HepG2 (cell line): Measurements from ENCODE around the gene DCAF16. TPM values are rescaled to one million over a fixed set of nuclear protein-coding genes. Genes with fewer than 3 reads are reported as not detected.

Source experiments
- BCL6 ChIP-seq: IDR thresholded peaks from 2 replicates; pipeline ENCODE4 v1.6.1; 2016; ENCODE audit warnings: missing genetic modification reagents, missing compliant biosample characterization
- FOXA1 ChIP-seq, 2 experiments: fragments of 450-650 bp in 1 of 2; sonication (generic) in 1 of 2; formaldehyde crosslinking in 1 of 2; IDR thresholded peaks; 2 replicates each; pipeline versions ENCODE4 v1.4.0 to v1.6.1; 2016 to 2020; ENCODE audit warnings: missing genetic modification reagents in 1 of 2
- FOXP1 ChIP-seq, 2 experiments: fragments of 450-650 bp in 1 of 2; IDR thresholded peaks; 2 replicates each; pipeline ENCODE4 v1.6.1; 2017 to 2018; ENCODE audit warnings: antibody characterized with exemption in 1 of 2
- JARID2 ChIP-seq: sonication (generic); formaldehyde crosslinking; IDR thresholded peaks from 2 replicates; pipeline ENCODE4 v1.8.1; 2023; ENCODE audit warnings: missing genetic modification reagents, inconsistent platforms; ENCODE audit not compliant: insufficient replicate concordance
- KLF13 ChIP-seq: sonication (generic); formaldehyde crosslinking; IDR thresholded peaks from 2 replicates; pipeline ENCODE4 v1.4.0; 2020; ENCODE audit warnings: mild to moderate bottlenecking, missing genetic modification reagents
- KLF16 ChIP-seq, 2 experiments: sonication (generic) in 1 of 2; formaldehyde crosslinking in 1 of 2; IDR thresholded peaks; 2 replicates each; pipeline versions ENCODE4 v1.6.1 to v1.8.0; 2016 to 2023; ENCODE audit warnings: missing genetic modification reagents in 2 of 2, missing compliant biosample characterization in 1 of 2
- PHF8 ChIP-seq: sonication (generic); formaldehyde crosslinking; IDR thresholded peaks from 2 replicates; pipeline ENCODE4 v1.5.0; 2020; ENCODE audit warnings: missing genetic modification reagents
- PITX1 ChIP-seq: sonication (generic); formaldehyde crosslinking; IDR thresholded peaks from 2 replicates; pipeline ENCODE4 v1.5.1; 2020; ENCODE audit warnings: mild to moderate bottlenecking, missing genetic modification reagents
- POGZ ChIP-seq: sonication (generic); formaldehyde crosslinking; IDR thresholded peaks from 2 replicates; pipeline ENCODE4 v1.4.0; 2020; ENCODE audit warnings: mild to moderate bottlenecking, missing genetic modification reagents
- SNAI1 ChIP-seq: sonication (generic); formaldehyde crosslinking; IDR thresholded peaks from 2 replicates; pipeline ENCODE4 v1.5.0; 2020; ENCODE audit warnings: mild to moderate bottlenecking, missing genetic modification reagents, borderline replicate concordance
- WIZ ChIP-seq: sonication (generic); formaldehyde crosslinking; IDR thresholded peaks from 2 replicates; pipeline ENCODE4 v1.5.1; 2020; ENCODE audit warnings: mild to moderate bottlenecking, missing genetic modification reagents
- ZNF124 ChIP-seq: sonication (generic); formaldehyde crosslinking; IDR thresholded peaks from 2 replicates; pipeline ENCODE4 v1.4.0; 2020; ENCODE audit warnings: missing genetic modification reagents
- ZNF235 ChIP-seq: sonication (generic); formaldehyde crosslinking; IDR thresholded peaks from 2 replicates; pipeline ENCODE4 v1.8.1; 2023; ENCODE audit warnings: mild to moderate bottlenecking, missing genetic modification reagents, borderline replicate concordance
- ZNF24 ChIP-seq: fragments of 450-650 bp; IDR thresholded peaks from 2 replicates; pipeline ENCODE4 v1.6.1; 2017; ENCODE audit warnings: antibody characterized with exemption, mild to moderate bottlenecking
- polyA plus RNA-seq, 8 experiments: library from polyadenylated mRNA; depleted of rRNA in 3 of 8; stranded (reverse) in 7 of 8; unstranded in 1 of 8; fragments of >200 nt; fragmentation: Illumina TruSeq in 4 of 8; extraction: Trizol in 4 of 8; gene quantifications; 2 replicates each; pipeline versions ENCODE4 v1.2.1 to v1.2.3, GENCODE V29; 2011 to 2016; ENCODE audit warnings: low read depth in 4 of 8, missing spikeins in 1 of 8, mixed read lengths in 1 of 8; ENCODE audit not compliant: insufficient read depth in 1 of 8
- total RNA-seq, 5 experiments: library from RNA; depleted of rRNA; stranded (reverse); fragments of >200 nt; fragmentation: Illumina TruSeq; extraction: Trizol; gene quantifications; 2 replicates each; pipeline ENCODE4 v1.2.3, GENCODE V29; 2016; ENCODE audit warnings: low read depth in 1 of 5
- TF ChIP-seq, protein P1 (sequence below): sonication (generic); formaldehyde crosslinking; IDR thresholded peaks from 2 replicates; pipeline ENCODE4 v1.5.1; 2020; ENCODE audit warnings: mild to moderate bottlenecking, missing genetic modification reagents, borderline replicate concordance
- TF ChIP-seq, protein P2 (sequence below): IDR thresholded peaks from 2 replicates; pipeline ENCODE4 v1.4.0; 2020; ENCODE audit warnings: mild to moderate bottlenecking, missing genetic modification reagents
- TF ChIP-seq, protein P3 (sequence below): IDR thresholded peaks from 2 replicates; pipeline ENCODE4 v1.6.1; 2016; ENCODE audit warnings: low read depth

Gene DCAF16
- total and polyA plus RNA-seq, 2 of the 13 experiments (the other 11 are each of a cell fraction or from before 2014, with no cell fraction given), result 37.5 to 41.9 TPM

DNA sequence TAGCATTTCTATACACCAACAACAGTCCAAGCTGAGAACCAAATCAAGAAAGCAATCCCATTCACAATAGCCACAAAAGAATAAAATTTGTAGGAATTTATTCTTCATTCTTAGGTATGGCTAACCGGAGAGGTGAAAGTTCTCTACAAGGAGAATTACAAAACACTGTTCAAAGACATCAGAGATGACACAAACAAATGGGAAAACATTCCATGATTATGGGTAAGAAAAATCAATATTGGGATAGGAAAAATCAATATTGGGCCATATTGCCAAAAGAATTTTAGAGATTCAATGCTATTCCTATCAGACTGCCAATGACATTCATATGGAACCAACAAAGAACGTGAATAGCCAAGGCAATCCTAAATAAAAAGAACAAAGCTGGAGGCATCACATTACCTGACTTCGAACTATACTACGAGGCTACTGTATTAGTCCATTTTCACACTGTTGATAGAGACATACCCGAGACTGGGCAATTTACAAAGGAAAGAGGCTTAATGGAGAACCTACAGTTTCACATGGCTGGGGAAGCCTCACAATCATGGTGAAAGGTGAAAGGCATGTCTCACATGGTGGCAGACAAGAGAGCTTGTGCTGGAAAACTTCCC is 49.3 kb upstream of the DCAF16 start (continued):
- TF ChIP-seq, protein P1, sequence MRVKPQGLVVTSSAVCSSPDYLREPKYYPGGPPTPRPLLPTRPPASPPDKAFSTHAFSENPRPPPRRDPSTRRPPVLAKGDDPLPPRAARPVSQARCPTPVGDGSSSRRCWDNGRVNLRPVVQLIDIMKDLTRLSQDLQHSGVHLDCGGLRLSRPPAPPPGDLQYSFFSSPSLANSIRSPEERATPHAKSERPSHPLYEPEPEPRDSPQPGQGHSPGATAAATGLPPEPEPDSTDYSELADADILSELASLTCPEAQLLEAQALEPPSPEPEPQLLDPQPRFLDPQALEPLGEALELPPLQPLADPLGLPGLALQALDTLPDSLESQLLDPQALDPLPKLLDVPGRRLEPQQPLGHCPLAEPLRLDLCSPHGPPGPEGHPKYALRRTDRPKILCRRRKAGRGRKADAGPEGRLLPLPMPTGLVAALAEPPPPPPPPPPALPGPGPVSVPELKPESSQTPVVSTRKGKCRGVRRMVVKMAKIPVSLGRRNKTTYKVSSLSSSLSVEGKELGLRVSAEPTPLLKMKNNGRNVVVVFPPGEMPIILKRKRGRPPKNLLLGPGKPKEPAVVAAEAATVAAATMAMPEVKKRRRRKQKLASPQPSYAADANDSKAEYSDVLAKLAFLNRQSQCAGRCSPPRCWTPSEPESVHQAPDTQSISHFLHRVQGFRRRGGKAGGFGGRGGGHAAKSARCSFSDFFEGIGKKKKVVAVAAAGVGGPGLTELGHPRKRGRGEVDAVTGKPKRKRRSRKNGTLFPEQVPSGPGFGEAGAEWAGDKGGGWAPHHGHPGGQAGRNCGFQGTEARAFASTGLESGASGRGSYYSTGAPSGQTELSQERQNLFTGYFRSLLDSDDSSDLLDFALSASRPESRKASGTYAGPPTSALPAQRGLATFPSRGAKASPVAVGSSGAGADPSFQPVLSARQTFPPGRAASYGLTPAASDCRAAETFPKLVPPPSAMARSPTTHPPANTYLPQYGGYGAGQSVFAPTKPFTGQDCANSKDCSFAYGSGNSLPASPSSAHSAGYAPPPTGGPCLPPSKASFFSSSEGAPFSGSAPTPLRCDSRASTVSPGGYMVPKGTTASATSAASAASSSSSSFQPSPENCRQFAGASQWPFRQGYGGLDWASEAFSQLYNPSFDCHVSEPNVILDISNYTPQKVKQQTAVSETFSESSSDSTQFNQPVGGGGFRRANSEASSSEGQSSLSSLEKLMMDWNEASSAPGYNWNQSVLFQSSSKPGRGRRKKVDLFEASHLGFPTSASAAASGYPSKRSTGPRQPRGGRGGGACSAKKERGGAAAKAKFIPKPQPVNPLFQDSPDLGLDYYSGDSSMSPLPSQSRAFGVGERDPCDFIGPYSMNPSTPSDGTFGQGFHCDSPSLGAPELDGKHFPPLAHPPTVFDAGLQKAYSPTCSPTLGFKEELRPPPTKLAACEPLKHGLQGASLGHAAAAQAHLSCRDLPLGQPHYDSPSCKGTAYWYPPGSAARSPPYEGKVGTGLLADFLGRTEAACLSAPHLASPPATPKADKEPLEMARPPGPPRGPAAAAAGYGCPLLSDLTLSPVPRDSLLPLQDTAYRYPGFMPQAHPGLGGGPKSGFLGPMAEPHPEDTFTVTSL (CRISPR knock-in tag), result no peak
- TF ChIP-seq PITX1 (CRISPR knock-in tag) (no peak), WIZ (no peak), JARID2 (CRISPR knock-in tag) (no peak), POGZ (CRISPR knock-in tag) (peak; percentile 66), KLF16 (CRISPR knock-in tag; IDR thresholded peaks at IDR 0.05) (0 out of 4 replicates have a peak, but pooled peaks of 1 of the 2 experiments have one; percentile 30), SNAI1 (no peak), FOXA1 (IDR thresholded peaks at IDR 0.05) (peak; percentile 55; the same call in 1 of the 2 replicates), FOXA1 (CRISPR knock-in tag; IDR thresholded peaks at IDR 0.05) (peak; percentile 44; the same call in 1 of the 2 replicates), FOXP1 (IDR thresholded peaks at IDR 0.05) (no peak), FOXP1 (CRISPR knock-in tag; IDR thresholded peaks at IDR 0.05) (peak; percentile 43; the same call in 1 of the 2 replicates), PHF8 (CRISPR knock-in tag) (no peak), KLF13 (no peak), ZNF24 (no peak), BCL6 (CRISPR knock-in tag) (peak; percentile 24; the same call in 1 of the 2 replicates), ZNF235 (CRISPR knock-in tag) (no peak), ZNF124 (CRISPR knock-in tag) (no peak)
- TF ChIP-seq, protein P2, sequence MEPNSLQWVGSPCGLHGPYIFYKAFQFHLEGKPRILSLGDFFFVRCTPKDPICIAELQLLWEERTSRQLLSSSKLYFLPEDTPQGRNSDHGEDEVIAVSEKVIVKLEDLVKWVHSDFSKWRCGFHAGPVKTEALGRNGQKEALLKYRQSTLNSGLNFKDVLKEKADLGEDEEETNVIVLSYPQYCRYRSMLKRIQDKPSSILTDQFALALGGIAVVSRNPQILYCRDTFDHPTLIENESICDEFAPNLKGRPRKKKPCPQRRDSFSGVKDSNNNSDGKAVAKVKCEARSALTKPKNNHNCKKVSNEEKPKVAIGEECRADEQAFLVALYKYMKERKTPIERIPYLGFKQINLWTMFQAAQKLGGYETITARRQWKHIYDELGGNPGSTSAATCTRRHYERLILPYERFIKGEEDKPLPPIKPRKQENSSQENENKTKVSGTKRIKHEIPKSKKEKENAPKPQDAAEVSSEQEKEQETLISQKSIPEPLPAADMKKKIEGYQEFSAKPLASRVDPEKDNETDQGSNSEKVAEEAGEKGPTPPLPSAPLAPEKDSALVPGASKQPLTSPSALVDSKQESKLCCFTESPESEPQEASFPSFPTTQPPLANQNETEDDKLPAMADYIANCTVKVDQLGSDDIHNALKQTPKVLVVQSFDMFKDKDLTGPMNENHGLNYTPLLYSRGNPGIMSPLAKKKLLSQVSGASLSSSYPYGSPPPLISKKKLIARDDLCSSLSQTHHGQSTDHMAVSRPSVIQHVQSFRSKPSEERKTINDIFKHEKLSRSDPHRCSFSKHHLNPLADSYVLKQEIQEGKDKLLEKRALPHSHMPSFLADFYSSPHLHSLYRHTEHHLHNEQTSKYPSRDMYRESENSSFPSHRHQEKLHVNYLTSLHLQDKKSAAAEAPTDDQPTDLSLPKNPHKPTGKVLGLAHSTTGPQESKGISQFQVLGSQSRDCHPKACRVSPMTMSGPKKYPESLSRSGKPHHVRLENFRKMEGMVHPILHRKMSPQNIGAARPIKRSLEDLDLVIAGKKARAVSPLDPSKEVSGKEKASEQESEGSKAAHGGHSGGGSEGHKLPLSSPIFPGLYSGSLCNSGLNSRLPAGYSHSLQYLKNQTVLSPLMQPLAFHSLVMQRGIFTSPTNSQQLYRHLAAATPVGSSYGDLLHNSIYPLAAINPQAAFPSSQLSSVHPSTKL (CRISPR knock-in tag), result 0 out of 2 replicates have a peak, but pooled peaks have one; percentile 27
- TF ChIP-seq, protein P3, sequence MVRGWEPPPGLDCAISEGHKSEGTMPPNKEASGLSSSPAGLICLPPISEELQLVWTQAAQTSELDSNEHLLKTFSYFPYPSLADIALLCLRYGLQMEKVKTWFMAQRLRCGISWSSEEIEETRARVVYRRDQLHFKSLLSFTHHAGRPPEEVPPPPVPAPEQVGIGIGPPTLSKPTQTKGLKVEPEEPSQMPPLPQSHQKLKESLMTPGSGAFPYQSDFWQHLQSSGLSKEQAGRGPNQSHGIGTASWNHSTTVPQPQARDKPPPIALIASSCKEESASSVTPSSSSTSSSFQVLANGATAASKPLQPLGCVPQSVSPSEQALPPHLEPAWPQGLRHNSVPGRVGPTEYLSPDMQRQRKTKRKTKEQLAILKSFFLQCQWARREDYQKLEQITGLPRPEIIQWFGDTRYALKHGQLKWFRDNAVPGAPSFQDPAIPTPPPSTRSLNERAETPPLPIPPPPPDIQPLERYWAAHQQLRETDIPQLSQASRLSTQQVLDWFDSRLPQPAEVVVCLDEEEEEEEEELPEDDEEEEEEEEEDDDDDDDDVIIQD, result peak; percentile 85
